NCI-H446 (cell line): ENCODE results near the gene ANKRD44.

Experiments used
- DNase-seq, 2 experiments: peaks; one replicate each; lab custom pipeline; 2025; lab: John Stamatoyannopoulos, UW

ANKRD44 gene

GRCh38 chr2:197286805-197287595 lies 23.6 kb downstream of the ANKRD44 start:
- DNase-seq: peak; percentile 27 to 50

- DNase-seq: no peak
Observed at GRCh38 chr2:197285361-197285760, 25.2 kb downstream of the ANKRD44 start.

- no peak for DNase-seq
Observed at GRCh38 chr2:197284956-197285355, 25.6 kb downstream of the ANKRD44 start.

GRCh38 chr2:197281421-197281820 lies 29.2 kb downstream of the ANKRD44 start:
- DNase-seq: no peak

GRCh38 chr2:197280015-197280702 lies 30.4 kb downstream of the ANKRD44 start:
- DNase-seq: no peak

- DNase-seq: no peak
Observed at GRCh38 chr2:197278799-197279763, 31.5 kb downstream of the ANKRD44 start.

GRCh38 chr2:197277794-197278193 lies 32.8 kb downstream of the ANKRD44 start:
- DNase-seq: no peak

GRCh38 chr2:197276156-197276555 lies 34.4 kb downstream of the ANKRD44 start:
- DNase-seq: no peak

GRCh38 chr2:197274937-197275336 lies 35.6 kb downstream of the ANKRD44 start:
- DNase-seq: no peak

- no peak for DNase-seq
Observed at GRCh38 chr2:197274349-197274748, 36.2 kb downstream of the ANKRD44 start.

- peak in 1 of 2 experiments; percentile 65 for DNase-seq
Observed at GRCh38 chr2:197273485-197273884, 37.1 kb downstream of the ANKRD44 start.

- no peak for DNase-seq
Observed at GRCh38 chr2:197270601-197271000, 40.0 kb downstream of the ANKRD44 start.

GRCh38 chr2:197269815-197270214 lies 40.8 kb downstream of the ANKRD44 start:
- no peak for DNase-seq

GRCh38 chr2:197268786-197269584 lies 41.6 kb downstream of the ANKRD44 start:
- peak in 1 of 2 experiments; percentile 4 for DNase-seq

GRCh38 chr2:197266477-197266876 lies 44.1 kb downstream of the ANKRD44 start:
- no peak for DNase-seq

GRCh38 chr2:197265924-197266323 lies 44.7 kb downstream of the ANKRD44 start:
- DNase-seq: no peak

- no peak for DNase-seq
Observed at GRCh38 chr2:197265036-197265435, 45.5 kb downstream of the ANKRD44 start.

GRCh38 chr2:197264332-197264731 lies 46.2 kb downstream of the ANKRD44 start:
- no peak for DNase-seq

GRCh38 chr2:197263077-197263476 lies 47.5 kb downstream of the ANKRD44 start:
- no peak for DNase-seq

- no peak for DNase-seq
Observed at GRCh38 chr2:197261808-197262226, 48.8 kb downstream of the ANKRD44 start.

GRCh38 chr2:197259470-197259999 lies 51.0 kb downstream of the ANKRD44 start:
- DNase-seq: peak in 1 of 2 experiments; percentile 9
